Adrenal gland (tissue), 12 donors: ENCODE data around the gene TMEM114. TPM values are rescaled to one million over a fixed set of nuclear protein-coding genes. Genes with fewer than 3 reads are reported as not detected.

Experiments
- DNase-seq, 7 donors: peaks; one replicate each; pipeline ENCODE4 v3.0.0-alpha.2; 2019 to 2020
- H3K27ac ChIP-seq, 5 donors: fragments of 200-600 bp; sonication (generic) in 4 of 5; 1 replicate in 3 of 5; 2 replicates in 2 of 5; pipeline versions ENCODE4 v1.5.1 to v1.8.0; 2016 to 2020; ENCODE audit warnings: mild to moderate bottlenecking in 1 of 5
- H3K27me3 ChIP-seq: fragments of 200-600 bp; 2 replicates; pipeline ENCODE4 v1.8.0; 2021
- H3K36me3 ChIP-seq, 2 donors: fragments of 200-600 bp; replicated peaks in 1 of 2; 1 replicate in 1 of 2; 2 replicates in 1 of 2; pipeline versions ENCODE4 v1.5.1 to v1.8.0; 2018 to 2022
- H3K4me1 ChIP-seq, 2 donors: fragments of 200-600 bp; replicated peaks in 1 of 2; 1 replicate in 1 of 2; 2 replicates in 1 of 2; pipeline versions ENCODE4 v1.5.1 to v1.8.0; 2018 to 2021
- H3K4me3 ChIP-seq, 4 donors: fragments of 200-600 bp; sonication (generic) in 3 of 4; one replicate each; pipeline ENCODE4 v1.5.1; 2016 to 2018
- H3K9me3 ChIP-seq, 3 donors: fragments of 200-600 bp; sonication (generic) in 1 of 3; replicated peaks in 1 of 3; 1 replicate in 2 of 3; 2 replicates in 1 of 3; pipeline versions ENCODE4 v1.5.1 to v1.8.0; 2016 to 2021
- CTCF ChIP-seq, 6 experiments: fragments of 450-650 bp in 4 of 6; fragments of 200-600 bp in 2 of 6; sonication (generic) in 1 of 6; IDR thresholded peaks; 1 replicate in 5 of 6; 2 replicates in 1 of 6; pipeline versions ENCODE4 v1.5.1 to v1.8.0; 2016 to 2021; ENCODE audit warnings: antibody characterized with exemption in 6 of 6, mild to moderate bottlenecking in 2 of 6, moderate library complexity in 1 of 6
- POLR2A ChIP-seq, 2 donors: fragments of 450-650 bp; IDR thresholded peaks; one replicate each; pipeline ENCODE4 v1.6.1; 2017; ENCODE audit warnings: antibody characterized with exemption in 2 of 2, mild to moderate bottlenecking in 2 of 2, moderate library complexity in 1 of 2
- WGBS, 4 donors: extraction: QIAGEN DNeasy Blood & Tissue Kit in 2 of 4; methylation state at CpG; one replicate each; pipeline versions ENCODE4 v1.1.5 to v1.1.7; 2013 to 2017; 5-methylcytosine and 5-hydroxymethylcytosine counted together
- intact Hi-C, 2 donors: fragments of 100-400 bp; cut with DNase I; formaldehyde crosslinking; loops; one replicate each; pipeline versions ENCODE4 v1.14.1 to v1.15.0; 2022 to 2023
- polyA plus RNA-seq, 3 donors: library from polyadenylated mRNA; stranded (reverse); fragments of 200-250 nt in 2 of 3; fragments of 350-450 nt in 1 of 3; fragmentation: Illumina TruSeq in 1 of 3; extraction: RNeasy Lipid Tissue Mini Kit (QIAGEN cat#74804) in 1 of 3; gene quantifications; one replicate each; pipeline ENCODE4 v1.2.3, GENCODE V29; 2013 to 2014
- total RNA-seq, 9 donors: library from RNA; depleted of rRNA in 4 of 9; stranded (reverse); fragments of >200 nt in 4 of 9; fragments of 120-200 nt in 1 of 9; fragmentation: NEBNext Ultra II Directional in 1 of 9; extraction: Animal tissue kit (Norgen Biotek cat#: 25700) in 1 of 9; gene quantifications; one replicate each; pipeline versions ENCODE4 v1.1.0 to v1.2.4, GENCODE V29; 2013 to 2023
- donor health status: healthy with polysubstance abuse.
- donor health status: Bipolar disorder and iron deficiency.
- donor health status: DM: yes; HTN: yes; CAD: no.
- donor health status: DM: no; HTN: no; CAD: no.
- donor health status: DM: no; HTN: no; CAD: no.
- donor health status: DM: yes; HTN: yes; CAD: no.

The TMEM114 gene
- total and polyA plus RNA-seq, 12 donors, result 0.24 to 1.1 TPM; not detected in 10

GRCh38 chr16:8619671-8620370 is 29.5 kb upstream of the TMEM114 start:
- intact Hi-C loops, result no loop called here
- DNase-seq, result no peak
- peaks cover 10 to 24% of the 10 kb centered on the region in 2 donors for H3K4me1 ChIP-seq
- H3K4me3 ChIP-seq, result no peak overlapping the region
- H3K9me3 ChIP-seq, result no peaks in the 10 kb centered on the region
- no peak for TF ChIP-seq POLR2A (IDR thresholded peaks at IDR 0.05)
- no peak for TF ChIP-seq CTCF (IDR thresholded peaks at IDR 0.05)
- H3K27ac ChIP-seq, result no peak overlapping the region
- H3K27me3 ChIP-seq, result no peaks in the 10 kb centered on the region
- no peaks in the 10 kb centered on the region for H3K36me3 ChIP-seq
- 69 to 70% (median 69%) methylated on average over 5 of the region's 5 CpGs for WGBS, 4 donors

GRCh38 chr16:8614435-8615029 is 24.2 kb upstream of the TMEM114 start:
- Histone ChIP-seq H3K4me3 (no peak overlapping the region), H3K27ac (no peak overlapping the region), H3K36me3 (no peaks in the 10 kb centered on the region), H3K9me3 (no peaks in the 10 kb centered on the region), H3K4me1 (no peaks in the 10 kb centered on the region), H3K27me3 (no peaks in the 10 kb centered on the region)
- intact Hi-C loops, result no loop called here
- 55 to 67% (median 61%) methylated on average over 9 of the region's 9 CpGs for WGBS, 4 donors
- no peak for TF ChIP-seq POLR2A (IDR thresholded peaks at IDR 0.05)
- TF ChIP-seq CTCF (IDR thresholded peaks at IDR 0.05), result no peak
- no peak for DNase-seq

GRCh38 chr16:8611886-8612600 is 21.7 kb upstream of the TMEM114 start:
- no peak for DNase-seq
- Histone ChIP-seq H3K27me3 (peaks cover 6% of the 10 kb centered on the region), H3K36me3 (no peaks in the 10 kb centered on the region), H3K4me3 (no peak overlapping the region), H3K27ac (no peak overlapping the region), H3K4me1 (no peaks in the 10 kb centered on the region), H3K9me3 (no peaks in the 10 kb centered on the region)
- intact Hi-C loops, result no loop called here
- no peak for TF ChIP-seq CTCF (IDR thresholded peaks at IDR 0.05)
- no peak for TF ChIP-seq POLR2A (IDR thresholded peaks at IDR 0.05)
- 80 to 95% (median 87%) methylated on average over 1 of the region's 1 CpG for WGBS, 4 donors

GRCh38 chr16:8611122-8611521 is 20.8 kb upstream of the TMEM114 start:
- DNase-seq, result no peak
- no peak overlapping the region for H3K27ac ChIP-seq
- no peak overlapping the region for H3K4me3 ChIP-seq
- no peaks in the 10 kb centered on the region for H3K4me1 ChIP-seq
- peaks cover 6% of the 10 kb centered on the region for H3K27me3 ChIP-seq
- no peaks in the 10 kb centered on the region for H3K36me3 ChIP-seq
- TF ChIP-seq CTCF (IDR thresholded peaks at IDR 0.05), result no peak
- TF ChIP-seq POLR2A (IDR thresholded peaks at IDR 0.05), result no peak
- no peaks in the 10 kb centered on the region for H3K9me3 ChIP-seq
- intact Hi-C loops, result no loop called here
- 77 to 89% (median 80%) methylated on average over 4 of the region's 4 CpGs for WGBS, 4 donors
